ENCODE results near the gene CPSF4L. TPM values are rescaled to one million over a fixed set of nuclear protein-coding genes. Genes with fewer than 3 reads are reported as not detected.

Gene CPSF4L
- total RNA-seq, 1 donor from 2014 or later: not detected

DNA sequence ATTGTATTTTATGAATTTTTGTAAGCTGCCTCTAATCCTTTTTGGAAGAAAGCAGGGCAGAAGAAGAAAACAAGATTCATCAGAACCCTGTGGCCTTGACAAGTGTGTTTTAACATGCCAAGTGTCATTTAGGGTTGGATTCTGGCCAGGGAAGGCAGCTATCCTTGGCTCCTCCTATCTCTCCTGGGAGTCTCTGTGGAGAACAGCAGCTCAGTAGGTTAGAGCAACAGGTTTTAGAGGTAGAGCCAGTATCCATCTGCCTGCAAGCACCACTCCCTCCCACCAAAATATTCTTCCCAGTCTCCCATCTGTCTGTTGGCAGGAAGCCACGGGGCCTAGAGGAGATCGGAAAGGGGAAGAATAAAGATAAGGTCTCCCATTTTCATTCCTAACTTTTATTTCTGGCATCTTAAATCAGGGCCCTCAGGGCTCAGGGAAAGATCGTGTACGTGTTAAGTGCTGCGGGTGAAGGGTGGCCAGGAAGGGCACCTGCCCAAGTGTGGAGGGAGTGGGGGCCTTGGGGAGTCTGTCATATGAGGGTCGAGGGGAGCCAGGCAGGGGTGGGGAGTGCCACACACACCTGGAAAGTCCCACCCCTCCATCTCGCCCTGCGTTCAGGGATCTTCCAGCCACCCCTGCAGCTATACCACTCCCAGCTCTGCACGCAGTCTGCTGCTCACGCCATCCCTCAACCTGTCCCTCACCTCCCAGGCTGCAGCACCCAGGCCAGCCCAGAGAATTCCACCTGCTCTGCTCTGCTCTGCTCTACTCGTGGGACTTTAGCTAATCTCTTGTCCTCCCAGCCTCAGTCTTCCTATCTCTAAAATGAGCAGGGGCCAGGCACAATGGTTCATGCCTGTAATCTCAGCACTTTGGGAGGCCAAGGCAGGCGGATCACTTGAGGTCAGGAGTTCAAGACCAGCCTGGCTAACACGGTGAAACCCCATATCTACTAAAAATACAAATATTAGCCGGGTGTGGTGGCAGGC, 17.1 kb upstream of the CPSF4L start:
- H3K27ac ChIP-seq (replicated peaks): peak overlapping the region; percentile 89
- peak; percentile 41 for DNase-seq
- intact Hi-C loops (cut with micrococcal nuclease): no loop called here
- H3K36me3 ChIP-seq: peaks cover 30% of the 10 kb centered on the region
- peak overlapping the region; percentile 23 for H3K4me3 ChIP-seq
- no peaks in the 10 kb centered on the region for H3K27me3 ChIP-seq (ENCODE audit: low read depth)
- no peaks in the 10 kb centered on the region for H3K9me3 ChIP-seq (replicated peaks)
- H3K4me1 ChIP-seq: peaks cover 53% of the 10 kb centered on the region
- no peak for TF ChIP-seq CTCF (IDR thresholded peaks at IDR 0.05; ENCODE audit: borderline replicate concordance)

GRCh38 chr17:73278049-73278464, 16.4 kb upstream of the CPSF4L start:
- Histone ChIP-seq H3K27ac (replicated peaks) (peak overlapping the region; percentile 89), H3K27me3 (ENCODE audit: low read depth) (no peaks in the 10 kb centered on the region), H3K4me1 (peaks cover 46% of the 10 kb centered on the region), H3K36me3 (peaks cover 23% of the 10 kb centered on the region), H3K9me3 (replicated peaks) (no peaks in the 10 kb centered on the region), H3K4me3 (peak overlapping the region; percentile 23)
- intact Hi-C loops (cut with micrococcal nuclease): no loop called here
- no peak for TF ChIP-seq CTCF (IDR thresholded peaks at IDR 0.05; ENCODE audit: borderline replicate concordance)
- DNase-seq: no peak

GRCh38 chr17:73274490-73274889, 12.8 kb upstream of the CPSF4L start:
- Histone ChIP-seq H3K4me3 (no peak overlapping the region), H3K27ac (replicated peaks) (no peak overlapping the region), H3K4me1 (peaks cover 24% of the 10 kb centered on the region), H3K36me3 (peaks cover under 1% of the 10 kb centered on the region), H3K9me3 (replicated peaks) (no peaks in the 10 kb centered on the region), H3K27me3 (ENCODE audit: low read depth) (no peaks in the 10 kb centered on the region)
- TF ChIP-seq CTCF (IDR thresholded peaks at IDR 0.05; ENCODE audit: borderline replicate concordance): no peak
- no peak for DNase-seq
- intact Hi-C loops (cut with micrococcal nuclease): no loop called here

DNA sequence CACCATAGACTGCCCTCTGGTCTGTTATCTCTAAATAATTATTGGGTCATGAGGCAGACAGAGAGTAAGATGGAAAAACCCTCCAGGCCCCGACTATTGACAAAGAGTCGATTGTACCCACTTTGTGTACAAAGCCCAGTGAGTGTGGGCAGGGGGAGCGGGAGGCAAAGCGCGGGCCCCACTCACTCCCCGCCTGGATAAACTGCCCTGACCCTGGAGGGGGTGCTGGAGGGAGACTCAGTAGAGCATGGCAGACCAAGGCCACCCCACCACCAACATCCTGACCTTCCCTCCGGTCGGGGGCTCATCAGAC, 11.2 kb upstream of the CPSF4L start:
- intact Hi-C loops (cut with micrococcal nuclease): no loop called here

GRCh38 chr17:73271072-73271471, 9.4 kb upstream of the CPSF4L start:
- no peaks in the 10 kb centered on the region for H3K4me1 ChIP-seq
- H3K36me3 ChIP-seq: no peaks in the 10 kb centered on the region
- no peak for DNase-seq
- no peak for TF ChIP-seq CTCF (IDR thresholded peaks at IDR 0.05; ENCODE audit: borderline replicate concordance)
- H3K4me3 ChIP-seq: no peak overlapping the region
- H3K27ac ChIP-seq (replicated peaks): no peak overlapping the region
- no peaks in the 10 kb centered on the region for H3K27me3 ChIP-seq (ENCODE audit: low read depth)
- H3K9me3 ChIP-seq (replicated peaks): no peaks in the 10 kb centered on the region
- intact Hi-C loops (cut with micrococcal nuclease): no loop called here

More for the DNA sequence above, 11.2 kb upstream of the CPSF4L start:
- H3K27me3 ChIP-seq (ENCODE audit: low read depth): no peaks in the 10 kb centered on the region
- no peak for TF ChIP-seq CTCF (IDR thresholded peaks at IDR 0.05; ENCODE audit: borderline replicate concordance)
- no peaks in the 10 kb centered on the region for H3K9me3 ChIP-seq (replicated peaks)
- H3K36me3 ChIP-seq: no peaks in the 10 kb centered on the region
- H3K27ac ChIP-seq (replicated peaks): no peak overlapping the region
- peaks cover 7% of the 10 kb centered on the region for H3K4me1 ChIP-seq
- DNase-seq: no peak
- H3K4me3 ChIP-seq: no peak overlapping the region

All from left ventricle myocardium inferior (tissue), 1 donor.